ENCODE measurements around the gene DLGAP1.

GRCh38 chr18:3851159-3851558 lies 603.9 kb downstream of the DLGAP1 start:
- TF ChIP-seq EP300 (IDR thresholded peaks at IDR 0.05) (no peak), CTCF (IDR thresholded peaks at IDR 0.05) (no peak), POLR2AphosphoS5 (IDR thresholded peaks at IDR 0.05) (no peak)

Measured in gastroesophageal sphincter (tissue), 3 donors.